ENCODE results near the gene LYSET.
"Not testable (repeated sequence)": the region's sequence is repeated elsewhere in the genome, so short reads cannot be mapped to it uniquely, and the experiment has no call there.

The LYSET gene

DNA sequence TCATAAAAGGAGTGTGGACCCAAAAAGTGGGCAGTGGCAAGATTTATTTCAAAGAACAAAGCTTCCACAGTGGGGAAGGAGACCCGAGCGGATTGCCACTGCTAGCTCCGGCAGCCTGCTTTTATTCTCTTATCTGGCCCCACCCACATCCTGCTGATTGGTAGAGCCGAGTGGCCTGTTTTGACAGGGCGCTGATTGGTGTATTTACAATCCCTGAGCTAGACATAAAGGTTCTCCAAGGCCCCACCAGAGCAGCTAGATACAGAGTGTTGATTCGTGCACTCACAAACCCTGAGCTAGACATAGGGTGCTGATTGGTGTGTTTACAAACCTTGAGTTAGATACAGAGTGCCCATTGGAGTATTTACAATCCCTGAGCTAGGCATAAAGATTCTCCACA is 15.5 kb upstream of the LYSET start:
- not testable (repeated sequence) for DNase-seq

DNA sequence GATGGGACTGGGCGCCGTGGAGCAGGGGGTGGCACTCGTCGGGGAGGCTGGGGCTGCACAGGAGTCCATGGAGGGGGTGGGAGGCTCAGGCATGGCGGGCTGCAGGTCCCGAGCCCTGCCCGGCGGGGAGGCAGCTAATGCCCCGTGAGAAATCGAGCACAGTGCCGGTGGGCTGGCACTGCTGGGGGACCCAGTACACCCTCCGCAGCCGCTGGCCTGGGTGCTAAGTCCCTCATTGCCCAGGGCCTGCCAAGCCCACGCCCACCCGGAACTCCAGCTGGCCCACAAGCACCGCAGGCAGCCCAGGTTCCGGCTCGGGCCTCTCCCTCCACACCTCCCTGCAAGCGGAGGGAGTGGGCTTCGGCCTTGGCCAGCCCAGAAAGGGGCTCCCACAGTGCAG is 15.0 kb upstream of the LYSET start:
- DNase-seq = not testable (repeated sequence)

DNA sequence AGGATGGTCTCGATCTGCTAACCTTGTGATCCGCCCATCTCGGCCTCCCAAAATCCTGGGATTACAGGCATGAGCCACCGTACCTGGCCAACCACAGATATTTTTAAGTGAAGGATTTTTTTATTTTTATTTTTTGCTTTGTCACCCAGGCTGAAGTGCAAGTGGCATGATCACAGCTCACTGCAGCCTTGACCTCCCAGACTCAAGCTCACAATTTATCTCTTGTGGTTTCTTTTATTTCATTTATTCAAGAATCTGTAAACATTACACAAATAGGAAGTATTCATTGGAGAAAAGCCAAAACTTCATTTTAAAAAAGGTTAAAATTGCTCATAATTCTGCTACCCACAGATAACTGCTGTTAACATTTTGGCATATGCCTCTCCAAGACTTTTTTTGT is 13.7 kb upstream of the LYSET start:
- DNase-seq = no peak

DNA sequence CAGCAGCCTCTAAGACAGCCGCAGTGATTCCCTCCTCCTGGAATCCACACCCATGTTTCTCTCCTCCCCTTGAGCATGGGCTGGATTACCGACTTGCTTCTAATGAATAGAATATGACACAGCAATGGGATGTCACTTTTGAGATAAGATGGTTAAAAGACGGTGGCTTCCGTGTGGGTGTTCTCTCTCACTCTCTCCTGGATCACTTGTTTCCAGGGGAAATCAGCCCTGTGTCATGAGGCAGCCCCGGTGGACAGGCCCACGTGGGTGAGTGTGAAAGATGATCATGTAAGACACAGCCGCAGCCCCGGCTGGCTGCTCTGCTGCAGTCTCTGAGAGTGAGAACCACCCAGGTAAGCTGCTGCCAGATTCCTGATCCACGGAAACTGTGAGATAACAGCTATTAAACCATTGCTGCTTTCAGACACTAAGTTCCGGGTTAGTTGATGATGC is 11.1 kb upstream of the LYSET start:
- DNase-seq = no peak

DNA sequence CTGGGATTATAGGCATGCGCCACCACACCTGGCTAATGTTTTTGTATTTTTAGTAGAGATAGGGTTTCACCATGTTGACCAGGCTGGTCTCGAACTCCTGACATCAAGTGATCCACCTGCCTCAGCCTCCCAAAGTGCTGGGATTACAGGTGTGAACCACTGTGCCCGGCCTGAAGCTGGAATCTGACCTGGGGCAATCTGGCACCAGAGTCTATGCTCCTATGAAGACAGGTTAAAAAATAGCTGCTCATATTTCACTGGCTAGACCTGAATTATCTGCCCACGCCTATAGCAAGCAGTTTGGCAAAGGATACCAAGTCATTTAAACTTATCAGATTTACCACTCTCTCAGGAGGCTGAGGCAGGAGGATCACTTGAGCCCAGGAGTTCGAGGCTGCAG is 10.4 kb upstream of the LYSET start:
- not testable (repeated sequence) for DNase-seq

DNA sequence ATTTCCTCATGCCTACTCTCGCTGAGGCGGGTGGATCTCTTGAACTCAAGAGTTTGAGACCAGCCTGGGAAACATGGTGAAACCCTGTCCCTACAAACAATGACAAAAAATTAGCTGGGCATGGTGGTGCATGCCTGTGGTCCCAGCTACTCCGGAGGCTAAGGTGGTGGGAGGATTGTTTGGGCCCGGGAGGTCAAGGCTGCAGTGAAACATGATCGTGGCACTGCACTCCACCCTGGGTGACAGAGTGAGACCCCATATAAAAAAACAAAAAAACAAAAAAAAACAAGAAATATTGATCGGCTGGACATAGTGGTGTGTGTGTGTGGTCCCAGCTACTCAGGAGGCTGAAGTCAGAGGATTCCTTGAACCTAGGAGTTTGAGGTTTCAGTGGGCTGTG is 9.6 kb upstream of the LYSET start:
- DNase-seq = no peak

DNA sequence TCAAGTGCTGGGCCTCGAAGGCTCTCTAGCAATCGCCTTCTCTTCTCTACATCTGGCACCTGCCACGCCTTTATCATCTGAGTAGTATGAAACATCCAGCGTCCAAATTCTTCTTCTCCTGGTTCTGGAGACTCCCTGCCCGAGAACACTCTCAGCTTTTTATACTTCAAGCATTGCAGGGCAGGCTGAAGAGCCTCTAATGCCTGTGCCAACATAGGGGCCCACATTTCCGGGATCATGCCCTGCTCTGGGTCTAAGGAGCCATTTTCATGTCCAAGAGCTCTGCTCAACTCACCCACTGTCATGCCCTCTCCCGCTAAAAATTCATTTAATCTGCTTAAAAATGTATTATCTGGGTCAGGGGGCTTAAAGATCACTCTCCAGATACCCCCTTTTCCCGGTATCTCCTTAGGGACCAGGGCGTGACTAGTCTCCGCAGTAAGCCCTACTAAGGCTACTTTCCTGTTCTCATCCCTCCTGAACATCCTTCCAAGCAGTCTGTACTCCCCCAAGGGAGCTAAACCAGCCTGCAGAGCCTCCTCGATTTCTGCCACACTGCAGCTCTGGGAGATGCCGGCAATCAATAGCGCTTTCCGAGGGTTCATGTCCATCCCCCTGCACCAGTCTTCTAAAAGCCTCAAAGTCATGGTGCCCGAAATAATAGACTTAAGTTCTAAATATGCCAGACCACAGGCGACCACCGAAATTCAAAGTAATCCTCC is 1.4 kb upstream of the LYSET start:
- no peak for DNase-seq

DNA sequence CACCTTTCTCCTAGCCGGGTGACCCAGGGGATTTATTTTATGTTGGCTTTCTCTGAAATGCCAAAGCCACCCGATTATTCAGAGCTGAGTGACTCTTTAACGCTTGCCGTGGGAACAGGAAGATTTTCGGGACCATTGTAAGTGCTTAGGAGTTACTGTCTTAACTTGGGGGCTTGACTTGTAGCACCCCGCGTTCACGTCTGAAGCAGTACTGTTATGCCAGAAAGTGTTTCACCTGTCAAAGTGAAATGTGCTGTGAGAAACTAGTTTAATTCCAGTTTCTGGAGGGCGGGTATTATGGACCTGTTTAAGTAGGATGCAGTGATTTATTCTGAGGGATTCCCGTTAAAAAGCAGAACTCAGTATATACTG is 218 bp downstream of the LYSET start:
- DNase-seq = no peak

DNA sequence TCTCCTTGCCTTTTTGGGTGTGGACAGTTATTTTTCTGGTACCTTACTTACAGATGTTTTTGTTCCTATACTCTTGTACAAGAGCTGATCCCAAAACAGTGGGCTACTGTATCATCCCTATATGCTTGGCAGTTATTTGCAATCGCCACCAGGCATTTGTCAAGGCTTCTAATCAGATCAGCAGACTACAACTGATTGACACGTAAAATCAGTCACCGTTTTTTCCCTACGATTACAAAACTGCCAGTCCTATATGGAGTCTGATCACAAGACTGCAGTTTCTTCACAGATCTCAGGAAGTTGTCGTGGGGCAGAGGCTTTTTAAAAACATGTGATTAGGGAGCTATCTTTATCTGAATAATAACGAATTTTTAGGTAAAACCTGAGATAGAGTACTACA is 1.3 kb downstream of the LYSET start:
- no peak for DNase-seq

DNA sequence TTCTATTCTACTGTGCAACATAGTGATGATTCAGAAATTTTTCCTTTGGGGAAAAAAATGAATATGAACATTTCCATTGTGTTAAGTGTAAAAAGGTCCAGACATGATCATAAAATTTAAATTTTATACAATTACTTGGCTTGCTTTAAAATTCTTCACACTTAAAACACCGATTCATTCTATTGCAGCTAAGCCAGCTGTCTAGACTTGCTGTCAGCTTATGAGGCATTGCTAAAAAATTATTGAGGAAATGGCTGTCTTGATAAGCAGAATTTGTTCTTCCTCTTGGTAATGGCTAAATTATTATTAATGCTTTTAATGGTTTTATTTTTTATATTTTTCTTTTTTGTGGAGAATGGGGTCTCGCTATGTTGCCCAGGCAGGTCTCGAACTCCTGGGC is 1.8 kb downstream of the LYSET start:
- no peak for DNase-seq

DNA sequence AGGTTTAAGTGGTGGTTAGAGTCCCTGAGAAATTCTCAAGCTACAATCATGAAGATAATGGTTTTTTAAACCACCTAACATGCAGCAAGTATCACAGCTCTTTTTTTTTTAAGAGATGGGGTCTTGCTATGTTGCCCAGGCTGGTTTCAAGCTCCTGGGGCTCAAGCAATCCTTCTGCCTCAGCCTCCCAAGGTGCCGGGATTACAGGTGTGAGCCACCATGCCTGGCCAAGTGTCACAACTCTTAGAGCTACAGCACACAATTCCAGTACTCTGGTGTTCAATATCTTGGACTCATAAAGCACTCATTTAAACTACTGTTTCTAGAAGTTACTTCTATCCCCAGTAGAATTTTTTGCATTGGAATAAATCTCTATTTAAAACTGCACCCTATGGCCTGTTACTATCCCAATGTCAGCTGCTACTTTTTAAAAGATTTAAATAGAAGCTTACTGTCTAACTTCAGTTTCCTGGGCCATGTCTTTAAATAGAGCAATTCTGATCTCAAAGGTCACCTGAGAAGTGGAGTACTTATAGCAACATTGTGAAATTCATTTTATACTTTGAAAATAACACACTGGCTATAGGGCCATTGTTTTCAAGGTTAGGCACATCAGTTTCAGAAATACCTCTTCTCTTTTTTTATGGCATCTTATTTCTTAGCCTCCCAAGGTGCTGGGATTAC is 10.3 kb downstream of the LYSET start:
- no peak for DNase-seq

DNA sequence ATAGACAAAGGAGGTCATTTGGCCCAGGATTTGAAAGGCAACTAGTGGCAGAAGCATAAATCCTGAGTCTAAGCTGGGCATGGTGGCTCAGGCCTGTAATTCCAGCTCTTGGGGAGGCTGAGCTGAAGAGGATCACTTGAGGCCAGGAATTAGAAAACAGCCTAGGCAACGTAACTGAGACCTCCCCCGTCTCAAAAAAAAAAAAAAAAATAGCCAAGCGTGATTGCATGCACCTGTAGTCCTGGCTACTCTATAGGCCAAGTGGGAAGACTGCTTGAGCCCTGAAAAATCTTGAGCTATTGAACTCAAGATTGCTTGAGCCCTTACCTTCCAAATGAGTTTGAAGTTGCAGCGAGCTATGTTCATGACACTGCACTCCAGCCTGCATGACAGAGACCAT is 13.9 kb downstream of the LYSET start:
- DNase-seq = no peak

DNA sequence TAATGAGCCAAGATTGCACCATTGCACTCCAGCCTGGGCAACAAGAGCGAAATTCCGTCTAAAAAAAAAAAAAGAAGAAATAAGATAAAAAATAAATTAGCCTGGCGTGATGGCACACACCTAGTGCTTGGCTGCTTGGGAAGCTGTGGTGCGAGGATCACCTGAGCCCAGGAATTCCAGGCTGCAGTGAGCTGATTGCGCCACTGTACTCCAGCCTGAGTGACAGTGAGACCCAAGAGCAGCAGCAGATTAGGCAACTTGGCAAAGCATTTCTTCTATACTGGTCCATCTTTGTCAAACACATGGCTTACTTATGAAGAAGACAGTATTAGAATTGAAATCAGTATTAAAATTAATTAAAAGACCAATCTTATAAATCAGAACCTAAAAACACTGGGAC is 15.4 kb downstream of the LYSET start:
- DNase-seq = no peak

DNA sequence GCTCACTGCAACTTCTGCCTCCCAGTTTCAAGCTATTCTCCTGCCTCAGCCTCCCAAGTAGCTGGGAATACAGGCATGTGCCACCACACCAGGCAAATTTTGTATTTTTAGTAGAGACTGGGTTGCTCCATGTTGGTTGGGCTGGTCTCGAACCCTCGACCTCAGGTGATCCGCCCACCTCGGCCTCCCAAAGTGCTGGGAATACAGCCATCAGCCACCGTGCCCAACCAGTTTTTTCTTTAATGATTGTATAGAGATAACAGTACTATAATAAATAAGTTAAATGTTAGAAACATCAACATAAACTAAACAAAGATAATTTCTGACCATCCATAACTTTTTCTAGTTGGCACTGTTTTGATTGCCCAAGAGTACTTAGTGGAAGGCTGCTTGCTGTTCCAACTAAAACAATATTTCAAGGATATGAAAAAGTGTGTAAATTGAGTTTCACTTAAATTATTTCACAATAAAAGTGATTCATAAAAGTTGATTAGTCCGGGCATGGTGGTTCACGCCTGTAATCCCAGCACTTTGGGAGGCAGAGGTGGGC is 16.1 kb downstream of the LYSET start:
- no peak for DNase-seq

DNA sequence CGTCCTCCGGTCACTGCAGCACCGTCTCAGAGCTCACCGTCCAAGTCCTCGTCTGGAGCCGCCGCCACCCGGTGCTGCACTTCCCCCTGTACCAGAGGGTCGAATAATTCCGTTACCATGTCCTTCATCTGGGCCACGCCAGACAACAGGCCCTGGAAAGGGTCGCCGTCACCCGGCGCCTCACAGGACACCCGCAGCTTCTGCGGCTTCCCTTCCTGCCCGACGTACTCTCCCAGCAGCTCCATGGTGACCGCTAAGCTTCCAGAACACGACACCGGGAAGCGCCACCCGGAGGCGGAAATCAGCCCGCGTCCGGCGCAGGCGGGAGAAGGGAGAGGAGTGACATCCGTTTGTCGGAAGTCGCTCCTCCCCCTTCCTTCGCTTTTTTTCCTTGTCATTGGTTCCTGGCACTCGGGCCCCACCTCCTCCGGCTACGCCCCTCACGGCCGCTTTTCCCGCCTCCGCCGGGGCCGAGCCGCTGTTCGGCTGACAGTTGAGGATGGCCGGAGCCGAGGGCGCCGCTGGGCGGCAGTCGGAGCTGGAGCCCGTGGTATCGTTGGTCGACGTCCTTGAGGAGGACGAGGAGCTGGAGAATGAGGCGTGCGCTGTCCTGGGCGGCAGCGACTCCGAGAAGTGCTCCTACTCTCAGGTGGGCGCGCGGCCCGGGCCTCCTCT is 21.8 kb downstream of the LYSET start, which contains the start of the genes GON7 and UBR7:
Gene GON7 (minus strand): TSS at position 273 of the 675 bp plus-strand sequence. CDS start 28 bp downstream, at position 245.
Gene UBR7 (plus strand): TSS at position 464 of the 675 bp plus-strand sequence. CDS start 36 bp downstream, at position 500.
- DNase-seq = peak; percentile 98

DNA sequence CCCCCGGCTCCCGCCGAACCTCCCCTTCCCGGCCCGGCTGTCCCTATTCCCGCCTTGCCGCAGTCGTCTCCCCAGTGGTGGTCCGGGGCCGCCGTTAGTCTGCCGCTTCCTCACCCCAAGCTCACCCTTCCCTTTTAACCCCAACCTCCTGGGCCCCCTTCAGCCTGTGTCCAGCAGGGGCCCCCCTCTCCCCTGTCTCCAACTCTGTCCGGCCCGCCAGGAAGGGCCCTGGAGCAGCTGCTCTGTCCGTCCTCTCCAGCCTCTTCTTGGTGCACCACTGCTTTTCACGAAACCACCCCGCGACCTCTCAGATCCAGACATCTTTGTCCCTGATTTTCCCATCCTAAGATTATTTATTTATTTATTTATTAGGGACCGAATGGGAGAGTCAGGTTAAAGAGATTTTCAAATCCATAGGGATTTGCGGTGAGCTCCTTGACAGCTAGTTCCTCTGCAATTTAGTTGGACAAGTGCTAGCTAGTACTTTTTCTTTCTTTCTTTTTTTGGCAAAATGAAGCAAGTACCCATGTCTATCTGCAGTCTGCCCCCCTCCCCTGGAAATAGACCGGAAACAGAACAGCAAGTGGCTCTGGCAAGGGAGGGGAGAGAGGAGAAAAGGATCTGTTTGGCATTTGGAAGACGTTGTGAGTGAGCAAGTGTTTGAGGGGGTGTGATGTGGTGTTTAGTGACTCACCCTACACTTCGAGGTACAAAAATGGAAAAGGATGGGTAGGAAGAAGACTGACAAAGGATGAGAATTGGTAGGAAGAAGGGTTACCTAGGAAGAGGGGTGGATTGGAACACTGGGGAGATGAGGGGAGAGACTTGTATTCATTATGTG is 22.6 kb downstream of the LYSET start:
- peak; percentile 18 for DNase-seq

DNA sequence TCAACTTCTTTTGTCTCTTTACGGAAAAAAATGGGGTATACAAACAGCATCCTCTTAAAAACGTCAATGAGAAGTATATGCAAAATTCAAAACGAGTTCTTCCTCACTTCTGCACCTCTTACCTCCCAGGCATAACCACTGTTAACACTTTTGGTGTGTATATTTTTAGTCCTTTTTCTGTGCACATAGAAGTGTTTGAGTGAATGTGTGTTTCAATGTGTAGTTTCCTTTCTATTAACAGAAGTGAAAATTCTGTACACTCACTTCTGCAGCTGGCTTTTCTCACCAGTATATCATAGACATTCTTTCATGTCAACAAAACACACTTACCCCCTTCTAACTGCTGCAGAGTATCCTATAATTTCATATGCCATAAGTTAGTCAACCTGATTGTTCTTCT is 27.3 kb downstream of the LYSET start:
- no peak for DNase-seq

DNA sequence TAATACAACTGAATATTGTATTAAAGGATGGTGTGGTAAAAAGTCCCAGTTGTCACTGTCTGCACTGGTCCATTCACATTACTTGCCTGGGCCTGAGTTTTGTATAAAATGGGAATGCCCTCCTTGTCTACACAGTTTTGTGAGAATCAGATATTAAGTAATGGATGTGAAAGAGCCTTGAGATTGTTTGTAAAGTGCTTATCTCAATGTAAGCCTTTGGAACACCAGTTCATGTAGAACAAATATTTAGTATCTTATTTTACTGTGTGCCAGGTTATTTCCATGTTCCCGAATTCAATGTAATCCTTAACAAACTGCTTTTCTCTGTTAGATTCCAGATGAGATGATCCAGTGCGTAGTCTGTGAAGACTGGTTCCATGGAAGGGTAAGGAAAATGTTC is 29.5 kb downstream of the LYSET start:
- no peak for DNase-seq

DNA sequence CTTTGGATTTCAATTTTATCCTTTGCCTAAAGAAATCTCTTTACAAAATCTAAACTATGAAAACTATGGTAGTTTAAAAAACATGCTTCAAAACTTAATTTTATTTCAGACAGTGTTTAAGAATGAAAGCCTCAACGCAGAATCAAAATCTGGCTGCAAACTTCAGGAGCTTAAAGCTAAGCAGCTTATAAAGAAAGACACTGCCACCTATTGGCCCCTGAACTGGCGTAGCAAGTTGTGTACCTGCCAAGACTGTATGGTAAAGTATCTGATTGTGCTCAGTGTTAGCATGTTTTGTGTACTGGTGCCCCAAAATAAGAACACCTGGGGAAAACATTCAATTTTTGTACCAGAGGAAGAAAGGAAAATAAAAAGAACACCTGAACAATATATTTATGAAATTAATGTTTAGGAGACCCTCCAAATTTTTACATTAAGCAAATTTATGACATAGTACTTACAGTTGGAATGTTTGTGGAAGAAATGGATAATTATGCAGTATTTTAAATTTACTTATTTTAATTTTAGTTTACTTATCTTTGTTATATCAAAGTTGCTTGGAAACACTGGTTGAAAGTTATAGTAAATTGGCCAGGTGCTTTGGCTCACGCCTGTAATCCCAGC is 34.1 kb downstream of the LYSET start:
- peak; percentile 43 for DNase-seq

DNA sequence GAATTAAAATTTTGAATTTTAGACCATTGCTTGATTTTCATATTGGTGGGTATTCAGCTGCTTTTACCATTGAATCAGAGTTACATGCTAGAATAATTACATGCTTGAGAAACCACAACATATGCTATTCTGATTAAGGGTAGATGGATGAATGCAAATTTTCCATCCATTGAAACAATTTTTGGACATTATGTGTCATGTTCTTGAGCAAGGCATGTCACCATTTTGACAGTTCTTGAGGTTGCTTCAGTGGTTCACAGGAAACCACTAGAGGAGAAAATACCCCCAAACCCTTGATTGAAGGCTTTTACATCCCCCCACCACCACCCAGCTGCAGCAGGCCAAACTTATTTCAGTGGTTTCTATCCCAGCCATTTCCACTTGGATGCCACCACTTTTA is 35.4 kb downstream of the LYSET start:
- no peak for DNase-seq

DNA sequence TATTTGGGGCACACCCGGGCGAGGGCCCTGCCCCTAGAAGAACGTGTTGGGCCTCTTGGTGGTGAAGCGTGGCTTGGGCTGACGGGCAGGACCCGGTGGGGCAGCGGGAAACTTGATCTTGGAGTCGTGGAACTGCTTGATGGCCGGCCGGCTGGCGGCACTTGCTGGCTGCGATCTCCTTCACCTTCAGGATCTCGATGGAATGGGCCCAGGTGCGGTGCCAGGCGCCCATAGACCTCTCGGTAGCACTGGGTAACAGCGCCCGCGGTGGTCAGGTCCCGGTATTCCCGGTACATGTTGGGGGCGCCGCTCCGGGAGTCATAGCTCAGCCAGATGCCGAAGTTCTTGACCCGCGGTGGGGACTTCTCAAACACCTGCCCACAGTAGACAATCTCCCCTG is 38.4 kb downstream of the LYSET start:
- DNase-seq = no peak

DNA sequence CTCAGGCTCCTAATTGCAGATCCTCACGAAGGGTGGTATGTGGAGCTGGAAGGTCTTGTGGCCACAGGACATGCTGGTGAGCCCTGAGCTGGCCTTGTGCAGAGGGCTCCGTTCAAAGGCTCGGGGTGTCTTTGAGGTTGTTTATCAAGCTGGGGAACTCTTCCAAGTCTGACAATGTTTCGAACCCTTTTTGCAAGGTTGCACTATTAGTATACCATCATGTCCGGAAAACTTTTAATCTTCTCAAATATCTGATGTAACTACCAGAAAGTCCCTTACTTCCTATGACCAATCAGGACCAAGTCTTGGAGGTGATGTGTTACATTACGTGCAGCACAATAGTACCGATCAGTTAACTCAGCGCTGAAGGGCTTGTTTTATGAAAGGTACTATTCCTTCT is 43.4 kb downstream of the LYSET start:
- DNase-seq = no peak

Measured in NCI-H2171 (cell line).